D721Med (cell line): Measurements from ENCODE around the gene DEFB124.
"Not testable (repeated sequence)": the region's sequence is repeated elsewhere in the genome, so short reads cannot be mapped to it uniquely, and the experiment has no call there.

Experiments used
- DNase-seq: peaks from one replicate; pipeline ENCODE4 v3.0.0; 2011; ENCODE audit warnings: low spot score; ENCODE audit not compliant: insufficient read length
- FAIRE-seq: peaks from 2 replicates; lab custom pipeline; 2011; peaks lifted over from hg19 to GRCh38; lab: Jason Lieb, UNC
- TF ChIP-seq, protein P1 (sequence below): IDR thresholded peaks from 2 replicates; pipeline ENCODE4 v1.5.1; 2012; ENCODE audit warnings: mild to moderate bottlenecking, control low read depth; ENCODE audit not compliant: insufficient read depth; ENCODE audit errors: missing control alignments

The DEFB124 gene

DNA sequence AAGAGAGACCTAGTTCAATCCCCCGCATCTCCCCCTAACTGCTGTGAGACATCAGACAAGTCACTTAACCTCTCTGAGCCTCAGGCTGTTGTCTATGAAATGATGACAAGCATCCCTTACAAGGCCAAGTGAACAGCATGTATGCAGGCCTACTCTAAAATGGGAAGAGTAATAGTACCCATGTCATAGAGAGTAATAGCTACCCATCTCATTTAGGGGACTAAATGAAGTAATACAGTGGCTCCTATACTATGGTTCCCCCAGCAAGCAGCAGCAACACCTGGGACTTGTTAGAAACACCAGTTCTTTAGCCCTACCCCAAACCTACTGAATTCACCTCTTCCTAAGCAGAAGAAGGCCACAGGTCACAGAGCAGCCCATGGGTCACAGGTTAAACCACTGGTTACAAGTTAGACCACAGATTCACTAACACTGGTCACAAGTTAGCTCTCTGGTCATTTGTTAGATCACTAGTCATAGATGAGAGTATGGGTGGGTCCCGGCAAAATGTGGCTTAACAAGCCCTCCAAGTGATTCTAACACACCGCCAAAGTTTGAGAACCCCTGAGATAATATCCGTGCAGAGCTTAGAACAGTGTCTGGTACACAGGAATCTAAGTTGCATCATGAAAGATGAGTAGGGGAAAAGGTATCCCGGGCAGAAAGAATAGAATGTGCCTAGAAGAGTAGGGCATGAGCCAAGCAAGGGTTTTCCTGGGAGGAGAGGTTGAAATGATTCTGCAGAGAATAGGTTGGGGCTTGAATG, 1.4 kb downstream of the DEFB124 start:
- DNase-seq (no peak), FAIRE-seq (no peak)
- TF ChIP-seq, protein P1, sequence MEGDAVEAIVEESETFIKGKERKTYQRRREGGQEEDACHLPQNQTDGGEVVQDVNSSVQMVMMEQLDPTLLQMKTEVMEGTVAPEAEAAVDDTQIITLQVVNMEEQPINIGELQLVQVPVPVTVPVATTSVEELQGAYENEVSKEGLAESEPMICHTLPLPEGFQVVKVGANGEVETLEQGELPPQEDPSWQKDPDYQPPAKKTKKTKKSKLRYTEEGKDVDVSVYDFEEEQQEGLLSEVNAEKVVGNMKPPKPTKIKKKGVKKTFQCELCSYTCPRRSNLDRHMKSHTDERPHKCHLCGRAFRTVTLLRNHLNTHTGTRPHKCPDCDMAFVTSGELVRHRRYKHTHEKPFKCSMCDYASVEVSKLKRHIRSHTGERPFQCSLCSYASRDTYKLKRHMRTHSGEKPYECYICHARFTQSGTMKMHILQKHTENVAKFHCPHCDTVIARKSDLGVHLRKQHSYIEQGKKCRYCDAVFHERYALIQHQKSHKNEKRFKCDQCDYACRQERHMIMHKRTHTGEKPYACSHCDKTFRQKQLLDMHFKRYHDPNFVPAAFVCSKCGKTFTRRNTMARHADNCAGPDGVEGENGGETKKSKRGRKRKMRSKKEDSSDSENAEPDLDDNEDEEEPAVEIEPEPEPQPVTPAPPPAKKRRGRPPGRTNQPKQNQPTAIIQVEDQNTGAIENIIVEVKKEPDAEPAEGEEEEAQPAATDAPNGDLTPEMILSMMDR, result no peak

DNA sequence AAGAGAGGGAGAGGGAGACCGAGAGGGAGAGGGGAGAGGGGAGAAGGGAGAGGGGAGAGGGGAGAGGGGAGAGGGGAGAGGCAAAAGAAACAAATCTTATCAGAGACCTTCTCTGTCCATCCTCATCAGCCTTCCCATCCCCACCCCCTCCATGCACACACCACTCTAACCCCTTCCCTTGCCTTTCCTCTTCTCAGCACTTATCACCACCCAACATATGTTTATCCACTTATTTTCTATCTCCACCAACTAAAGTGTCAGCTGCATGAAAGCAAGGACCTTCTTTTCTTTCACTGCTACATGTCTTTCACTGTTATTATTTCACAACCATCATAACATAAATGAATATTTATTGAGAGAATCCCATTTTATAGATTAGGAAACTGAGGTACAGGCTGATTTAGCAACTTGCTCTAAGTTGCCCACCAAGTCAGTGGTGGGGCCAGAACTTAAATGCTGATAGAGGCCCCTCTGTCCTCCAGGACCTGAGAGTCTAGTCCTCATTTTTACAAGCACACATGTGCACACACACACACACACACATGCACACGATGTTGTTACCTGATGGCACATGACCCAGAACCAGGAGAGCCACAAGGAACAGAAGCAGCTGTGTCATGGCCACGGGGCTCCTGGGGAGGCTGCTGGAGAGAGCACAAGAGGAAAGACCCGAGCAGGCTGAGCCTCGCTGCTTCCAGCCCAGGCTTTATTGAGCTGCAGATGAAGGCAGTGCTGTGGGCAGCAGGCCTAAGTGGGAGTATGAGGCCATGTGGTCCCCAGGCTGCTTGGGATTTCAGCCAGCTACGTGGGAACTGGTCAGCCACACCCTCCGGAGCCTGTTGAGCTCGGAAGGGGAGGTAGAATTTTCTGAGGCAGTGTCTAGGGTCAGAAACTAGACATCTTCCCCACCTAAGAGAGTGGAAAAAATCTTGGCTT, 2.3 kb downstream of the DEFB124 start:
- no peak for FAIRE-seq
- TF ChIP-seq, protein P1, result no peak
- DNase-seq, result no peak

DNA sequence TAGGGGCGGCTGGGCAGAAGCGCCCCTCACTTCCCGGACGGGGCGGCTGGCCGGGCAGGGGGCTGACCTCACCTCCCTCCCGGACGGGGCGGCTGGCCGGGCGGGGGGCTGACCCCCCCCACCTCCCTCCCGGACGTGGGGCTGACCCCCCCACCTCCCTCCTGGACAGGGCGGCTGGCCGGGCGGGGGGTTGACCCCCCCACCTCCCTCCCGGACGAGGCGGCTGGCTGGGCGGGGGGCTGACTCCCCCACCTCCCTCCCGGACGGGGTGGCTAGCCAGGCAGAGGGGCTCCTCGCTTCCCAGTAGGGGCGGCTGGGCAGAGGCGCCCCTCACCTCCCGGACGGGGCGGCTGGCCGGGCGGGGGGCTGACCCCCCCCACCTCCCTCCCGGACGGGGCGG, 4.0 kb downstream of the DEFB124 start:
- not testable (repeated sequence) for DNase-seq, FAIRE-seq

DNA sequence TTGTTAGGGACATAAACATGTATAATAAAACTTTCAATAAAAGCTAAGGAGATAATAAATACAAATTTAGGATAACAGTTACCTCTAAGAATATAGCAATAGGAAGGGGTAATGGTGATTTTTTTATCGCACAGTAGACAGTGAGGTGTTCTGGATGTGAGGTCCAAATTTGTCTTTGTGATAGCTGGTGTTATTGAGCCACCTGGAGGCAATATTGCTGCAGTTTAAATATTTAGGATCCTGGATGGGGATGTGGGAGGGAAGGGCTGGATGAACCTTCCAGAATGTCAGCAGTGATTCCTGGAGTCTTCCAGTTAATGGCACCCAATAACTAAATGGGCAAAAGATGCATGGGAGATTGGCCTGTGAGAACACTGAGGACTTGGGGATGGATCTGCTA, 20.6 kb downstream of the DEFB124 start:
- TF ChIP-seq, protein P1, result no peak
- FAIRE-seq, result no peak
- no peak for DNase-seq

DNA sequence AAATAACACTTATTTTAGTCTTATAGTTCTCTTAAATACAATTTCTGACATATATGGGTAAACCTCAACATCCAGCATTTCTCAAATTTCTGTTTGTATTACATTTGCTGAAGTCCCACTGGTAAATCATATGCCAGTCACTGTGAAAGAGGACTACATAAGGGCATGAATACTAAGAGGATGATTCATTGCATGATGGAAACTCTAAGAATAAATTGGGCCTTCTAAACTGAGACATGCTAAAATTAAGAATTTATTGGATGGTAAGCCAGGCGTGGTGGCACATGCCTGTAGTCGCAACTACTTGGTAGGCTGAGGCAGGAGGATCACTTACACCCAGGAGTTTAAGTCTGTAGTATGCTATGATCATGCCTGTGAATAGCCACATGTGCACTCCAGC, 22.4 kb downstream of the DEFB124 start:
- FAIRE-seq, result no peak
- DNase-seq, result no peak
- TF ChIP-seq, protein P1, result no peak

DNA sequence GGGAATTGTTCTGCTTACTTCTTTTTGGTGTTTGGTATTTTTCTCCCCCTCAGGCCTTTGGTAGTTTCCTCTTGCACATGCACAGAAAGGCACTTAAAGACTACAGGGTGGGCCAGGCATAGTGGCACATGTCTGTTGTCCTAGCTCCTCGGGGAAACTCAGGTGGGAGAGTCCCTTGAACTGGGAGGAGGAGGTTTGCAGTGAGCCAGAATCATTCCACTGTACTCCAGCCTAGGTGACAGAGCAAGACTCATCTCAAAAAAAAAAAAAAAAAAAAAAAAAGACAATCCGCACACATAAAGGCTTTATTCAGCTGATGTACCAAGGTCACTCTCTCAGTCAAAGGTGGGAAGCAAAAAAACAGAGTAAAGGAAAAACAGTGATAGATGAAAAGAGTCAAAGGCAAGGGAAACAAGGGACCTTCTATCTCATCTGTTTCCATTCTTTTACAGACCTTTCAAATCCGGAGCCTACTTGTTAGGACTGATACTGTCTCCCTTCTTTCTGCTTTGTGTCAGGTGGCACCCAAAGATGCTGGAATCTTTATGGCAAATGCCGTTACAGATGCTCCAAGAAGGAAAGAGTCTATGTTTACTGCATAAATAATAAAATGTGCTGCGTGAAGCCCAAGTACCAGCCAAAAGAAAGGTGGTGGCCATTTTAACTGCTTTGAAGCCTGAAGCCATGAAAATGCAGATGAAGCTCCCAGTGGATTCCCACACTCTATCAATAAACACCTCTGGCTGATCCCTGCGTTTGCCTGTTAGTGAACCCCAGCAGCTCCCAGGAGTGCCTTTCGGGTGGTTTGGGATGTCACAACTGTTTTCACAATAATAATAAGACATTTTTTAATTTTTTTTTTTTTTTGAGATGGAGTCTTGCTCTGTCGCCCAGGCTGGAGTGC, 25.2 kb downstream of the DEFB124 start:
- DNase-seq, result no peak

More for the DNA sequence above, 25.2 kb downstream of the DEFB124 start:
- no peak for FAIRE-seq
- TF ChIP-seq, protein P1, result no peak
